Testis (tissue), 3 donors: ENCODE data around the gene AGAP2. TPM values are rescaled to one million over a fixed set of nuclear protein-coding genes. Genes with fewer than 3 reads are reported as not detected.
A peak's percentile ranks its signal among the peaks of the same experiment; 100 is the strongest.

Experiments
- DNase-seq: peaks from one replicate; pipeline ENCODE4 v3.0.0-alpha.2; 2019
- H3K27ac ChIP-seq, 2 donors: fragments of 200-600 bp; sonication (generic); one replicate each; pipeline ENCODE4 v1.5.1; 2019
- H3K27me3 ChIP-seq: fragments of 200-600 bp; sonication (generic); one replicate; pipeline ENCODE4 v1.5.1; 2019
- H3K36me3 ChIP-seq: fragments of 200-600 bp; sonication (generic); one replicate; pipeline ENCODE4 v1.5.1; 2017; ENCODE audit warnings: low read depth; ENCODE audit errors: missing control alignments
- H3K4me1 ChIP-seq: fragments of 200-600 bp; sonication (generic); one replicate; pipeline ENCODE4 v1.5.1; 2019
- H3K4me3 ChIP-seq, 2 donors: fragments of 200-600 bp; sonication (generic); one replicate each; pipeline ENCODE4 v1.5.1; 2017 to 2019
- H3K9me3 ChIP-seq: fragments of 200-600 bp; sonication (generic); one replicate; pipeline ENCODE4 v1.5.1; 2017
- POLR2A ChIP-seq: fragments of 450-650 bp; IDR thresholded peaks from one replicate; pipeline ENCODE4 v1.6.1; 2017; ENCODE audit warnings: antibody characterized with exemption, mild to moderate bottlenecking, moderate library complexity
- WGBS, 2 donors: methylation state at CpG; one replicate each; pipeline ENCODE4 v1.1.5; 2018; 5-methylcytosine and 5-hydroxymethylcytosine counted together
- intact Hi-C: fragments of 100-400 bp; cut with DNase I; formaldehyde crosslinking; loops from one replicate; pipeline ENCODE4 v1.15.1; 2023; ENCODE audit warnings: low total_unique reads
- polyA plus RNA-seq: library from polyadenylated mRNA; stranded (reverse); fragments of 350-450 nt; fragmentation: Illumina TruSeq; extraction: RNeasy Lipid Tissue Mini Kit (QIAGEN cat#74804); gene quantifications from one replicate; pipeline ENCODE4 v1.2.3, GENCODE V29; 2014; ENCODE audit warnings: low read depth, low replicate concordance; ENCODE audit not compliant: insufficient read depth
- total RNA-seq, 2 donors: library from RNA; depleted of rRNA; stranded (reverse); fragments of >200 nt; gene quantifications; one replicate each; pipeline ENCODE4 v1.2.3, GENCODE V29; 2016
- TF ChIP-seq, protein P1 (sequence below), 3 experiments: fragments of 450-650 bp in 2 of 3; fragments of 200-600 bp in 1 of 3; sonication (generic) in 1 of 3; IDR thresholded peaks; one replicate each; pipeline ENCODE4 v1.5.1; 2016 to 2019; ENCODE audit warnings: antibody characterized with exemption in 3 of 3, mild to moderate bottlenecking in 2 of 3, moderate library complexity in 1 of 3

The AGAP2 gene
- total and polyA plus RNA-seq, 3 donors from 2014 or later, result 1.9 to 3.2 (median 2.7) TPM

- no peaks in the 10 kb centered on the region for H3K36me3 ChIP-seq
- no peak for DNase-seq
- TF ChIP-seq, protein P1, sequence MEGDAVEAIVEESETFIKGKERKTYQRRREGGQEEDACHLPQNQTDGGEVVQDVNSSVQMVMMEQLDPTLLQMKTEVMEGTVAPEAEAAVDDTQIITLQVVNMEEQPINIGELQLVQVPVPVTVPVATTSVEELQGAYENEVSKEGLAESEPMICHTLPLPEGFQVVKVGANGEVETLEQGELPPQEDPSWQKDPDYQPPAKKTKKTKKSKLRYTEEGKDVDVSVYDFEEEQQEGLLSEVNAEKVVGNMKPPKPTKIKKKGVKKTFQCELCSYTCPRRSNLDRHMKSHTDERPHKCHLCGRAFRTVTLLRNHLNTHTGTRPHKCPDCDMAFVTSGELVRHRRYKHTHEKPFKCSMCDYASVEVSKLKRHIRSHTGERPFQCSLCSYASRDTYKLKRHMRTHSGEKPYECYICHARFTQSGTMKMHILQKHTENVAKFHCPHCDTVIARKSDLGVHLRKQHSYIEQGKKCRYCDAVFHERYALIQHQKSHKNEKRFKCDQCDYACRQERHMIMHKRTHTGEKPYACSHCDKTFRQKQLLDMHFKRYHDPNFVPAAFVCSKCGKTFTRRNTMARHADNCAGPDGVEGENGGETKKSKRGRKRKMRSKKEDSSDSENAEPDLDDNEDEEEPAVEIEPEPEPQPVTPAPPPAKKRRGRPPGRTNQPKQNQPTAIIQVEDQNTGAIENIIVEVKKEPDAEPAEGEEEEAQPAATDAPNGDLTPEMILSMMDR (IDR thresholded peaks at IDR 0.05), result no peak
- TF ChIP-seq POLR2A, result no peak
- WGBS, 2 donors, result 15 to 16% methylated on average over 4 of the region's 4 CpGs
- H3K27ac ChIP-seq, result no peak overlapping the region
- no peaks in the 10 kb centered on the region for H3K27me3 ChIP-seq
- no peaks in the 10 kb centered on the region for H3K9me3 ChIP-seq
- intact Hi-C loops, result no loop called here
- H3K4me3 ChIP-seq, result peak overlapping the region; percentile 87 to 97
- H3K4me1 ChIP-seq, result peaks cover 10% of the 10 kb centered on the region
Measured at GRCh38 chr12:57782243-57782607, 43.7 kb upstream of the AGAP2 start.

DNA sequence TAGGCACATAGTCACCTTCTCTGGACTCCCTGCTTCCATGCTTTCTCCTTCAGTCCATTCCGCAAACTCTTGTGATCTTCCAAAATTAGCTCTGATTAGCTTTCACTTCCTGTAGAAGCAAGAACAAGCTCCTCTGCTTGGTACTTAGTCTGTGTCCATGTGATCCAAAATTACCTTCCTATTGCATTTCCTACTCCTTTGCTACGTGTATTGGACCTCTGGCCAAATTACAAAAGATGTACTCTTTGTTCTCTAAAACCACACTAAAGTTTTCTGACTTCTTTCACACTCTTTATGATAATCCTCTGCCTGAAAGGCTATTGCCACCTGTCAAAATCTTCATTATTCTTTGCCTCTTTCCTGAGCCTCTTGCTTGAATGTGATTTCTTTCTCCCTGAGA, 43.3 kb upstream of the AGAP2 start:
- Histone ChIP-seq H3K36me3 (no peaks in the 10 kb centered on the region), H3K9me3 (no peaks in the 10 kb centered on the region), H3K27me3 (no peaks in the 10 kb centered on the region), H3K4me3 (no peak overlapping the region), H3K4me1 (peaks cover 10% of the 10 kb centered on the region), H3K27ac (no peak overlapping the region)
- 57 to 66% methylated on average over 2 of the region's 2 CpGs for WGBS, 2 donors
- no peak for DNase-seq
- intact Hi-C loops, result no loop called here
- TF ChIP-seq, protein P1 (IDR thresholded peaks at IDR 0.05), result no peak
- no peak for TF ChIP-seq POLR2A

- no peaks in the 10 kb centered on the region for H3K36me3 ChIP-seq
- no peak overlapping the region for H3K27ac ChIP-seq
- intact Hi-C loops, result no loop called here
- H3K4me3 ChIP-seq, result no peak overlapping the region
- TF ChIP-seq, protein P1 (IDR thresholded peaks at IDR 0.05), result no peak
- TF ChIP-seq POLR2A, result no peak
- H3K4me1 ChIP-seq, result peaks cover 10% of the 10 kb centered on the region
- no peak for DNase-seq
- H3K27me3 ChIP-seq, result no peaks in the 10 kb centered on the region
- WGBS, 2 donors, result 92 to 97% methylated on average over 3 of the region's 3 CpGs
- H3K9me3 ChIP-seq, result no peaks in the 10 kb centered on the region
Measured at GRCh38 chr12:57781244-57781643, 42.7 kb upstream of the AGAP2 start.

GRCh38 chr12:57780284-57780897, 41.8 kb upstream of the AGAP2 start:
- Histone ChIP-seq H3K27me3 (no peaks in the 10 kb centered on the region), H3K36me3 (no peaks in the 10 kb centered on the region), H3K4me1 (peaks cover 10% of the 10 kb centered on the region), H3K27ac (no peak overlapping the region), H3K4me3 (no peak overlapping the region), H3K9me3 (no peaks in the 10 kb centered on the region)
- DNase-seq, result no peak
- intact Hi-C loops, result no loop called here
- TF ChIP-seq POLR2A, result no peak
- TF ChIP-seq, protein P1 (IDR thresholded peaks at IDR 0.05), result no peak
- WGBS, 2 donors, result 60 to 85% methylated on average over 3 to 4 of the region's 4 CpGs

DNA sequence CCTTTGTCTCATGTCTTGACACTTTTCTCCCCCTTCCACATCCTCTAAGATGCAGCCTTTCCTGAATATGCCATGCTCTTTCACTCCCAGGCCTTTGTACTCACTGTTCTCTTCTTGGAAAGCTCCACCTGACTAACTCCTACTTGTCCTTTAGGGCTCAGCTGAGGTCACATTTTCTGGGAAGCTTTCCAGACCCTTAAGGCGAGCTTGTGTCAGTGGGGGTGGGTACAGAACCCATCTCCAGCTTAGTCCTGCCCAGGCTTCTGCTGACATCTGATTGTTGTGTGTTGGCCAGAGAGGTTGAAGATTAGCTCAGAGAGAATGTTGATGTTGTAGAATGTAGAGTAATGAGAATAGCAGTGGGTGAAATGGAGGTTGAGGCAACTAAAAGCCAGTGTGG, 41.2 kb upstream of the AGAP2 start:
- intact Hi-C loops, result no loop called here

More for the DNA sequence above, 41.2 kb upstream of the AGAP2 start:
- TF ChIP-seq POLR2A, result no peak
- TF ChIP-seq, protein P1 (IDR thresholded peaks at IDR 0.05), result no peak
- Histone ChIP-seq H3K27ac (no peak overlapping the region), H3K4me3 (no peak overlapping the region), H3K27me3 (no peaks in the 10 kb centered on the region), H3K9me3 (no peaks in the 10 kb centered on the region), H3K36me3 (no peaks in the 10 kb centered on the region), H3K4me1 (peaks cover 10% of the 10 kb centered on the region)
- no peak for DNase-seq
- WGBS, 2 donors, result 33 to 52% methylated on average over 1 of the region's 1 CpG
